Esophagus muscularis mucosa (tissue), 4 donors: ENCODE results near the gene FBLN7. TPM values are rescaled to one million over a fixed set of nuclear protein-coding genes. Genes with fewer than 3 reads are reported as not detected.
A peak's percentile ranks its signal among the peaks of the same experiment; 100 is the strongest.

Experiments
- DNase-seq: peaks from one replicate; pipeline ENCODE4 v3.0.0-alpha.2; 2017; ENCODE audit errors: extremely low spot score
- H3K27ac ChIP-seq, 4 donors: fragments of 200-600 bp; sonication (generic); replicated peaks in 1 of 4; 1 replicate in 3 of 4; 2 replicates in 1 of 4; pipeline ENCODE4 v1.5.1; 2016 to 2019; ENCODE audit warnings: mild to moderate bottlenecking in 1 of 4
- H3K27me3 ChIP-seq, 4 donors: fragments of 200-600 bp; sonication (generic); one replicate each; pipeline versions ENCODE4 v1.5.1 to v1.6.0; 2016 to 2019
- H3K36me3 ChIP-seq, 4 donors: fragments of 200-600 bp; sonication (generic); one replicate each; pipeline ENCODE4 v1.5.1; 2016 to 2019
- H3K4me1 ChIP-seq, 4 donors: fragments of 200-600 bp; sonication (generic); one replicate each; pipeline ENCODE4 v1.5.1; 2016 to 2019
- H3K4me3 ChIP-seq, 4 donors: fragments of 200-600 bp; sonication (generic); 1 replicate in 2 of 4; 2 replicates in 2 of 4; pipeline ENCODE4 v1.5.1; 2016 to 2019; ENCODE audit warnings: mild to moderate bottlenecking in 4 of 4, moderate library complexity in 1 of 4
- H3K9me3 ChIP-seq, 4 donors: fragments of 200-600 bp; sonication (generic); 1 replicate in 3 of 4; 2 replicates in 1 of 4; pipeline ENCODE4 v1.5.1; 2016 to 2019
- CTCF ChIP-seq, 3 experiments: fragments of 200-600 bp in 2 of 3; fragments of 450-650 bp in 1 of 3; sonication (generic) in 2 of 3; IDR thresholded peaks; one replicate each; pipeline ENCODE4 v1.5.1; 2017 to 2019; ENCODE audit warnings: antibody characterized with exemption in 3 of 3, mild to moderate bottlenecking in 2 of 3, moderate library complexity in 1 of 3
- EP300 ChIP-seq: sonication (generic); formaldehyde crosslinking; IDR thresholded peaks from one replicate; pipeline ENCODE4 v1.6.1; 2017; ENCODE audit warnings: antibody characterized with exemption
- POLR2A ChIP-seq: fragments of 450-650 bp; IDR thresholded peaks from one replicate; pipeline ENCODE4 v1.6.1; 2017; ENCODE audit warnings: antibody characterized with exemption, moderate library complexity, mild to moderate bottlenecking, low read depth
- POLR2AphosphoS5 ChIP-seq, 2 donors: sonication (generic); formaldehyde crosslinking; IDR thresholded peaks; one replicate each; pipeline ENCODE4 v1.6.1; 2017; ENCODE audit warnings: antibody characterized with exemption in 2 of 2
- WGBS: methylation state at CpG from one replicate; pipeline ENCODE4 v1.1.5; 2018; 5-methylcytosine and 5-hydroxymethylcytosine counted together
- intact Hi-C: fragments of 100-400 bp; cut with DNase I; formaldehyde crosslinking; loops from one replicate; pipeline ENCODE4 v1.15.1; 2023
- total RNA-seq, 4 donors: library from RNA; depleted of rRNA; stranded (reverse); fragments of >200 nt; gene quantifications; one replicate each; pipeline versions ENCODE4 v1.1.0 to v1.2.1, GENCODE V29; 2016

FBLN7 gene
- total RNA-seq, 4 donors from 2014 or later: 1.1 to 2.1 (median 1.8) TPM

- WGBS: 85% methylated on average over 17 of the region's 17 CpGs
- DNase-seq: no peak
- no peak overlapping the region for H3K4me3 ChIP-seq
- no peaks in the 10 kb centered on the region for H3K9me3 ChIP-seq
- H3K36me3 ChIP-seq: no peaks in the 10 kb centered on the region
- no peaks in the 10 kb centered on the region for H3K27me3 ChIP-seq
- TF ChIP-seq CTCF (IDR thresholded peaks at IDR 0.05) (no peak), EP300 (no peak), POLR2A (no peak), POLR2AphosphoS5 (IDR thresholded peaks at IDR 0.05) (no peak)
- intact Hi-C loops: no loop called here
- H3K27ac ChIP-seq: no peak overlapping the region
- H3K4me1 ChIP-seq: no peaks in the 10 kb centered on the region
Observed at GRCh38 chr2:112147382-112148168, 9.4 kb downstream of the FBLN7 start.

GRCh38 chr2:112148477-112148876 is 10.3 kb downstream of the FBLN7 start:
- no peak overlapping the region for H3K4me3 ChIP-seq
- no CpG with 5 or more reads among the region's 2 CpGs for WGBS
- H3K36me3 ChIP-seq: no peaks in the 10 kb centered on the region
- TF ChIP-seq POLR2A (no peak), POLR2AphosphoS5 (IDR thresholded peaks at IDR 0.05) (no peak), EP300 (no peak), CTCF (IDR thresholded peaks at IDR 0.05) (no peak)
- H3K27me3 ChIP-seq: no peaks in the 10 kb centered on the region
- H3K27ac ChIP-seq: no peak overlapping the region
- H3K9me3 ChIP-seq: no peaks in the 10 kb centered on the region
- intact Hi-C loops: no loop called here
- H3K4me1 ChIP-seq: no peaks in the 10 kb centered on the region
- DNase-seq: peak; percentile 78

- Histone ChIP-seq H3K27ac (no peak overlapping the region), H3K27me3 (no peaks in the 10 kb centered on the region), H3K9me3 (no peaks in the 10 kb centered on the region), H3K4me3 (no peak overlapping the region), H3K4me1 (no peaks in the 10 kb centered on the region), H3K36me3 (no peaks in the 10 kb centered on the region)
- TF ChIP-seq POLR2AphosphoS5 (IDR thresholded peaks at IDR 0.05) (no peak), POLR2A (no peak), CTCF (IDR thresholded peaks at IDR 0.05) (no peak), EP300 (no peak)
- intact Hi-C loops: no loop called here
- WGBS: 63% methylated on average over 5 of the region's 5 CpGs
- DNase-seq: peak; percentile 85
Observed at GRCh38 chr2:112149194-112149593, 11.0 kb downstream of the FBLN7 start.

GRCh38 chr2:112149866-112150435 is 11.8 kb downstream of the FBLN7 start:
- Histone ChIP-seq H3K9me3 (no peaks in the 10 kb centered on the region), H3K4me1 (no peaks in the 10 kb centered on the region), H3K27me3 (no peaks in the 10 kb centered on the region), H3K4me3 (no peak overlapping the region), H3K27ac (no peak overlapping the region), H3K36me3 (no peaks in the 10 kb centered on the region)
- intact Hi-C loops: no loop called here
- TF ChIP-seq EP300 (no peak), CTCF (IDR thresholded peaks at IDR 0.05) (no peak), POLR2AphosphoS5 (IDR thresholded peaks at IDR 0.05) (no peak), POLR2A (no peak)
- peak; percentile 68 for DNase-seq
- WGBS: 83% methylated on average over 3 of the region's 7 CpGs
